HG03432 (cell line): ENCODE measurements around the gene RNU5B-1.
"Not testable (repeated sequence)": the region's sequence is repeated elsewhere in the genome, so short reads cannot be mapped to it uniquely, and the experiment has no call there.

Experiments used
- ATAC-seq: cut with Tn5 transposase; IDR thresholded peaks from one replicate; pipeline ENCODE4 v1.9.1; 2021; ENCODE audit warnings: mild to moderate bottlenecking, moderate library complexity; ENCODE audit not compliant: unreplicated experiment

The RNU5B-1 gene

GRCh38 chr15:65304381-65305149, at the start of gene RNU5B-1:
Gene RNU5B-1, plus strand, starts transcription at chr15:65304677.
- ATAC-seq = peak; percentile 65

- no peak for ATAC-seq
Observed at GRCh38 chr15:65254758-65255157, 49.7 kb upstream of the RNU5B-1 start.

- ATAC-seq = no peak
Observed at GRCh38 chr15:65255486-65256140, 48.9 kb upstream of the RNU5B-1 start.

- no peak for ATAC-seq
Observed at GRCh38 chr15:65258375-65259262, 45.9 kb upstream of the RNU5B-1 start.

GRCh38 chr15:65259367-65259797, 45.1 kb upstream of the RNU5B-1 start:
- no peak for ATAC-seq

DNA sequence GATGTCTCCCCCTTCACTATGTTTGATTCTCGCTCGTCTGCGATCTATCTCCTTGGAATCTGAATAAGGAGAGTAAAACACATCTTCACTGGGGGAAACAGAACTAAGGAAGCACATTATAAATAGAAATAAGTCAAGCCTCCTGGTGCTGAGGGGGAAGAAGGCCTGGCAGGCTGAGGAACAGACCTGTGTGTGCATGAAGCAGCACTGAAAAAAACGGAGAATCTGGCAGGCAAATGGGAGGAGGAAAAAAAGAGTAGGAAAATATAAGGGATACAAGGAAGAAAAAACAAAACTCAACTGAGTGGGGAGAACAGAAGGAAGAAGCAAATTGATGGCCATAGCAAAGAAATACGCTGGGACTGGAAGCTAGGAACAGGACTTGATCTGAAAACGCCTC, 43.5 kb upstream of the RNU5B-1 start:
- ATAC-seq = no peak

- no peak for ATAC-seq
Observed at GRCh38 chr15:65263313-65263712, 41.2 kb upstream of the RNU5B-1 start.

DNA sequence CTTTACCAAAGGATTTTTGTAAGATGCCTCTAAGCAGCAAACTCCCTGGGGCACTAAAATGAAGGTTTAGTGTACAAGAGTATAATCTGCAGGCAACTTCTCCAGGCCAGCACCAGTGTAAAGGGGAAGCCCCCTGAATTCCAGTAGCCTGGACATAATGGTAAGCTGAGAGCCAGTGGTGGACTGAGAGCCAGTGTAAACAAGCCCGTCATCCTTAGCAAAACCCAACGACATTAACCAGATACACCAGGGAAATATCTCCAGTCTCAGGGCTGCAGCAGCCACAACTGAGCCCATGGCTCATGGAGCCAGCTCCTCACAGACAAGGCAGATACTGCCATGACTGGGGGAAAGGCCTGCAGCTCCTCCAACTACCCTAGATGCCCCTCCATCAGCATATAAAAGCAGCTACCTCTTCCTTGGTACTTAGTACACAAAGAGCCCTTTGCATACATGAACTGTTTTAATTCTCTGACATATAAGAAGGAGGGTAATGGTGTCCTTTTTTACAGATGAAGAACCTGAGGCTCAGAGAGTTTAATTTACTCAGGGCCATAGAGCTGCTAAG, 39.5 kb upstream of the RNU5B-1 start:
- ATAC-seq = no peak

- ATAC-seq = no peak
Observed at GRCh38 chr15:65266469-65266868, 38.0 kb upstream of the RNU5B-1 start.

GRCh38 chr15:65268411-65268810, 36.1 kb upstream of the RNU5B-1 start:
- no peak for ATAC-seq

DNA sequence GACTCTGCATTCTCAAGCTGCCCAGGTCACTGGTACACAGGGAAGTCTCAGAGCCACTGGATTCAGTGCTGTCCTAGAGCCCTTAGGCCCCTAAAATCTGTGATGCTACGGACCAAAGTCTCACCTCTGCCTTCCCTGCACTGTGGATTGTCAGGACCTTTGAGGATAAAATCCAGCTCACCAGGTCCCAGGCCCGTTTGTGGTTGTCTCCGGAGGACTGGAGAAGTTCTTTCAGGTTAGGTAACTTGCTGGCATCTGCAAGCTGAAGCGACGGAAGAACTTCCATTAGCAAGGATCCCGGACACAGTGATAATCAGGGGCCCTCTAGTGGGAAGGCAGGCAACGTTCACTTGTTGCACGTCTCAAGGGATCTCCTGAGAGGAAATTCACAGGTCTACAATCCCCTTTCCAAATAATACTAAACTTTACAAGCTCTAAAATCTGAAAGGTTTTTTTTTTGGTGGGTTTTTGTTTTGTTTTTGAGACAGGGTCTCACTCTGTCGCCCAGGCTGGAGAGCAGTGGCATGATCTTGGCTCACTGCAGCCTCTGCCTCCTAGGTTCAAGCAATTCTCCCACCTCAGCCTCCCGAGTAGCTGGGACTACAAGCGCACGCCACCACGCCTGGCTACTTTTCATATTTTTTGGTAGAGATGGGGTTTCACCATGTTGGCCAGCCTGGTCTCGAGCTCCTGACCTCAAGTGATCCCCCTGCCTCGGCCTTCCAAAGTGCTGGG, 33.5 kb upstream of the RNU5B-1 start:
- ATAC-seq = not testable (repeated sequence)

- no peak for ATAC-seq
Observed at GRCh38 chr15:65275104-65275727, 29.3 kb upstream of the RNU5B-1 start.

GRCh38 chr15:65275728-65276126, 28.8 kb upstream of the RNU5B-1 start:
- ATAC-seq = no peak

DNA sequence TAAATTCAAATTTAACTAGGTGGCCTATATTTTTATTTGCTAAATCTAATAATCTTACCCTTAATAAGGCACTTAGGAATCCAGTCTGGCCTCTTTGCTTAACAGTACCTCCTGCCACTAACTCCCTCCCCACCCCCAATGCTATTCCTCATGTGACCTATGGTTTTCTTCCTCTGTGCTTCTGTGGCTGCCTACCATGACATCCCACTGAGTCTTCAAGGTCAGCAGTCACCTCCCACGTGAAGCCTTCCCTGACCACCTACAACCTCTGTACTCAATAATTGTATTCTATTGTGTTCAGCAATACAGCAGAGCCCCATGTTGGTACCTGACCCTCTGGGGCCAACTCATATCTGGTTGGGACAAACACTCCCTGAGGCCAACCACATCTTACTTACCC, 27.5 kb upstream of the RNU5B-1 start:
- ATAC-seq = no peak

- ATAC-seq = no peak
Observed at GRCh38 chr15:65278480-65278879, 26.0 kb upstream of the RNU5B-1 start.

- no peak for ATAC-seq
Observed at GRCh38 chr15:65285291-65286068, 19.0 kb upstream of the RNU5B-1 start.

GRCh38 chr15:65286069-65286703, 18.3 kb upstream of the RNU5B-1 start:
- peak; percentile 35 for ATAC-seq

DNA sequence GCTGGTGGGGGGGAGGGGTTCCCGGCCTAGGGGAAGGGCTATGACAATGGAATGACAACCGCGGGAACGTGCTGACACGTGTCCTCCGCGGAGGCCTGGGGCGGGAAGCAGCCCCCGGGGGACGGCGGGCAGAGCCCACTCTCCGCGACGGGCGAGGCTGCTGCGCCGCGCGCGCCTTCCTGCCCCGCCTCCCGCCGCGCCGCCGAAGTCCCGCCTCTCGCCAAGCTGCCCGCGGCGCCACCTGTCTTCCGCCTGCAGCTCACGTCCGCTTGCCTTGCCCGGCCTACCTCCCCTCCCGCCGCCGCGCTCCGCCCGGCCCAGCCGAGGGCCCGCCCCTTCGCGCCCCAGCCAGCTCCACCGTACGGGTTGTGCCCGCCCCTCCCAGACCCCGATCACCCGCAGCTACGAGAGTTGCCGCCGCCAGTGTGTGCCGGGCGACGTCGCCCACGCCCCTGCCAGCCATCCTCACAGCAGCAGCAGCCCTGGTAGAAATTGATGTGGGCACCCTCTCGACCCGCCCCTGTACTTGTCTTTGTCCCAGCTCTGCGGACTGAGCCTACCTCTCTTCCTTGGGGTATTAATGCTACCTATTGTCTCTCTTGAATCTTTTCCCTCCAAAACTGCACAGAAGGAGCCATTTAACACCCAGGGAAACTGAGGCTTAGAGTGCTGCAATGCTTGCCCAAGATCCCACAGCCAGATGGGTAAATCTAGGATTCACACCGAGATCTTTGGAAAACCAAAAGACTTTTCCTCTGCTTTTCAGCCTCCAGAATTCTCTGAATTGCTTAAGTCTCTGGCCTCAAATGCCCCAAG, 17.6 kb upstream of the RNU5B-1 start, which contains the start of gene PARP16:
Gene PARP16, minus strand, starts transcription at position 180 of the 816 bp plus-strand sequence. CDS start 457 bp downstream, outside the sequence.
- peak; percentile 95 for ATAC-seq
